CD4-positive, alpha-beta memory T cell (primary cell): ENCODE data around the gene HDAC7. TPM values are rescaled to one million over a fixed set of nuclear protein-coding genes. Genes with fewer than 3 reads are reported as not detected.
A peak's percentile ranks its signal among the peaks of the same experiment; 100 is the strongest.

Experiments used
- CTCF ChIA-PET: fragments of 350-600 bp; sonication (Branson Sonifier 250); formaldehyde crosslinking; loops from one replicate; lab custom pipeline; 2021; ENCODE audit warnings: inconsistent platforms; ENCODE audit not compliant: partially characterized antibody; lab: Charles Lee
- POLR2A ChIA-PET: fragments of 350-600 bp; sonication (Branson Sonifier 250); formaldehyde crosslinking; loops from one replicate; lab custom pipeline; 2021; ENCODE audit not compliant: partially characterized antibody; lab: Charles Lee
- DNase-seq, 5 donors: peaks; one replicate each; pipeline versions ENCODE4 v3.0.0 to v3.0.0-alpha.2; 2020 to 2022; ENCODE audit warnings: mixed read lengths in 1 of 5
- H3K27ac ChIP-seq: one replicate; pipeline ENCODE4 v1.7.0; 2013; ENCODE audit warnings: low read depth, low read length
- H3K27me3 ChIP-seq: 2 replicates; pipeline ENCODE4 v1.7.0; 2013; ENCODE audit warnings: mild to moderate bottlenecking, low read length, moderate library complexity; ENCODE audit not compliant: insufficient read depth
- H3K36me3 ChIP-seq: 2 replicates; pipeline ENCODE4 v1.7.0; 2013; ENCODE audit warnings: mild to moderate bottlenecking, low read length, moderate library complexity; ENCODE audit not compliant: insufficient read depth
- H3K4me1 ChIP-seq: 2 replicates; pipeline ENCODE4 v1.7.0; 2013; ENCODE audit warnings: mild to moderate bottlenecking, low read length, moderate library complexity; ENCODE audit not compliant: insufficient read depth
- H3K4me3 ChIP-seq, 2 donors: one replicate each; pipeline ENCODE4 v1.7.0; 2013; ENCODE audit warnings: low read length in 2 of 2, mild to moderate bottlenecking in 1 of 2
- H3K9me3 ChIP-seq, 2 donors: one replicate each; pipeline ENCODE4 v1.7.0; 2013; ENCODE audit warnings: low read length in 2 of 2, control low read depth in 1 of 2; ENCODE audit not compliant: control insufficient read depth in 1 of 2
- H3K27ac Mint-ChIP-seq, 7 donors: one replicate each; pipeline ENCODE4 v1.8.0; 2020 to 2021; ENCODE audit warnings: mixed read lengths in 7 of 7, mild to moderate bottlenecking in 6 of 7, inconsistent platforms in 3 of 7, moderate library complexity in 3 of 7
- H3K27me3 Mint-ChIP-seq, 2 donors: one replicate each; pipeline ENCODE4 v1.8.0; 2020 to 2021; ENCODE audit warnings: mixed read lengths in 2 of 2
- H3K36me3 Mint-ChIP-seq, 2 donors: one replicate each; pipeline ENCODE4 v1.8.0; 2020 to 2021; ENCODE audit warnings: mixed read lengths in 2 of 2, inconsistent platforms in 1 of 2, mild to moderate bottlenecking in 1 of 2
- H3K4me1 Mint-ChIP-seq, 4 donors: one replicate each; pipeline ENCODE4 v1.8.0; 2020 to 2021; ENCODE audit warnings: mixed read lengths in 4 of 4, mild to moderate bottlenecking in 1 of 4
- H3K4me3 Mint-ChIP-seq, 8 donors: one replicate each; pipeline ENCODE4 v1.8.0; 2020 to 2021; ENCODE audit warnings: mixed read lengths in 8 of 8, mild to moderate bottlenecking in 7 of 8, moderate library complexity in 6 of 8, inconsistent platforms in 3 of 8
- H3K9me3 Mint-ChIP-seq, 8 donors: one replicate each; pipeline ENCODE4 v1.8.0; 2020 to 2021; ENCODE audit warnings: mixed read lengths in 8 of 8, mild to moderate bottlenecking in 5 of 8, inconsistent platforms in 3 of 8, moderate library complexity in 1 of 8
- intact Hi-C: fragments of 100-400 bp; cut with micrococcal nuclease; formaldehyde crosslinking; loops from one replicate; pipeline ENCODE4 v1.15.1; 2023
- polyA plus RNA-seq, 2 donors: library from polyadenylated mRNA; unstranded; fragments of 300-500 nt; fragmentation: Illumina TruSeq; gene quantifications; one replicate each; pipeline ENCODE4 v1.2.3, GENCODE V29; 2021
- total RNA-seq, 2 experiments: library from RNA; stranded (reverse); gene quantifications; one replicate each; pipeline ENCODE4 v1.2.3, GENCODE V29; 2021

The HDAC7 gene
- total and polyA plus RNA-seq, 4 experiments from 2014 or later = 7.9 to 142 (median 83.1) TPM

DNA sequence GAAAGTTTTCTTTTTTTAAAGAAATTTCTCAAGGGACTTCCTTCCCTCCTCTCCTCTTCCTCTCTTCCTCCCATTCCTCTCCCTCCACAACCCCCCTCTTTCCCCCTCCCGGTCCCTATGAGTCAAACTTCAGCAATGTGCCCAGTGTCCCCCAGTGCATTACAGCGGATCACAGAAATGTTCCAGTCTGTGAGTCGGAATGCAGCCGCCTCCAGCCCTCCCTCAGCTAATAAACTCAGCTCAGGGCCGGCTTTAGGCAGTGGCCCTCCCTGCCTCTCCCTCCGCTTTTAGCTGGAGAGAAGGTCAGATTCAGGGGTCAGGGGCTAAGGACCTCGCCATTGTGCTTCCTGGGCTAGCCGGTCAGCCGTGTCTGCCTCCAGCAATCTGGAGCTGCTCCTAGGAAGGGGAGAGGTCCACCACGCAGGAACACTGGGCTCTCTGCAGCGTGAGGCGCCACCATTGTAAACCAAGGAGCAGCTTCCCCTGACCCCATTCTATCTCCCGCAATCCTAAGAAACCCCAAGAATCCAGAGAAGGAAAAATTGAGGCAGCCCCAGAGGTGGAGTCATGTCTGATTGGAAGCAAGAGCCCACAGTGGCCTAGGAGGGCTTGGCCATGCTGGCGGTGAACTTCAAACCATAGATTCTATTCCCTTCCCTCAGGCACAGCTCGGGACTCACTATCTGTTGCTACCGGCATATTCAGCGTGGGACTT lies 1.1 kb upstream of the HDAC7 start:
- Histone ChIP-seq H3K9me3 (no peaks in the 10 kb centered on the region), H3K27ac (peak overlapping the region; percentile 79), H3K4me1 (peaks cover 87% of the 10 kb centered on the region), H3K27me3 (no peaks in the 10 kb centered on the region), H3K4me3 (no peak overlapping the region), H3K36me3 (no peaks in the 10 kb centered on the region)
- Mint-ChIP-seq H3K27me3 (no peaks in the 10 kb centered on the region), H3K27ac (peak overlapping the region; percentile 93 to 98 (median 97)), H3K36me3 (peaks cover 0 to 9% of the 10 kb centered on the region in 2 donors), H3K4me3 (peak overlapping the region; percentile 91 to 97 (median 94)), H3K9me3 (peaks cover 0 to 2% (median 0%) of the 10 kb centered on the region in 8 donors), H3K4me1 (peaks cover 62 to 87% (median 77%) of the 10 kb centered on the region in 4 donors)
- intact Hi-C loops = loop anchor here (1.0 kb wide), 1 partner anchor 13 kb away; no protein-coding TSS in a partner anchor
- ChIA-PET POLR2A (interaction anchor here (1.1 to 8.2 kb wide), 8 partner anchors 11 to 115 kb away, joined by 4 to 270 read pairs (median 4); partner anchors contain the start of genes RPAP3 and SLC48A1), CTCF (interaction anchor here (0.6 to 6.9 kb wide), 5 partner anchors 8 to 78 kb away, joined by 3 to 223 read pairs (median 21); no protein-coding TSS in a partner anchor)
- no peak for DNase-seq

DNA sequence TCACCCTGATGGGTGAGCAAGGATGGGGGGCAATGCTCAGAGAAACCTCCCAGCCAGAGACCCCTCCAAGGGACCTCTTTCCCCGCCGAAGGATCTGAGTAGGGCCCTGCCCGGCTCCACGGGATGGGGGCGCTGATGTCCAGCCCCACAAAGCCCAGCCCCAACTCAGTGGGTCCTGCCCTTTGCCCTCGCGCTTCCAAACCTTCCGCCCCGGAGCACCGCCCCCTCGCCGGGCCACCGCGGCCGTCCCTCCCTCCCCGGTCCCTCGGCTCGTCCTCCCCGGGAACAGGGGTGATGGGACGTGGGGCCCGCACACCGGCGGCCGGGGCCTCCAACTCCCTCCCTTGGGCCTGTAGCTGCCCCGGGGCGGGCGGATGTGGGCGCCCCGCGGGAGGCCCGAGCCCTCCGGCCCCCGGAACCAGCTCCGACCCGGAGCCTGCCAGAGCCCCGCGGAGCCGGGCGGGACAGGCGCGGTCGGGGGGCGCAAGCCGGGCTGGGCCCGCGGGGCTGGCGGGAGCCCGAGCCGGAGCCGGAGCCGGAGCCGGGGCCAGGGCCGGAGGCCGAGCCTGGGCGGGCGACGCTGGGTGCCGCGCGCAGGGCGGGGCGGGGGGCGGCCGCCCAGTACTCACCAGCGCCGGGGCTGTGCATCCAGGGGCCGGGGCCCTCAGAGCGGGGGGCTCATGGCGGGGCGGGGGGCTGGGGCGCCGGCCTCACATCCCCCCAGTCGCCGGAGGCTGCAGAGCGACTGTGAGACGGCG lies 386 bp downstream of the HDAC7 start:
- Histone ChIP-seq H3K27me3 (no peaks in the 10 kb centered on the region), H3K4me1 (peaks cover 87% of the 10 kb centered on the region), H3K4me3 (peak overlapping the region; percentile 79 to 84), H3K27ac (peak overlapping the region; percentile 79), H3K9me3 (no peaks in the 10 kb centered on the region), H3K36me3 (no peaks in the 10 kb centered on the region)
- Mint-ChIP-seq H3K36me3 (peaks cover 0 to 9% of the 10 kb centered on the region in 2 donors), H3K27me3 (no peaks in the 10 kb centered on the region), H3K9me3 (peaks cover 0 to 2% (median 0%) of the 10 kb centered on the region in 8 donors), H3K27ac (peak overlapping the region; percentile 83 to 98 (median 94)), H3K4me1 (peaks cover 62 to 87% (median 77%) of the 10 kb centered on the region in 4 donors), H3K4me3 (peak overlapping the region; percentile 88 to 97 (median 94))
- ChIA-PET CTCF (interaction anchor here (0.8 to 6.9 kb wide), 9 partner anchors 9 to 77 kb away, joined by 3 to 223 read pairs (median 17); no protein-coding TSS in a partner anchor), POLR2A (interaction anchor here (1.0 to 8.2 kb wide), 15 partner anchors 9 to 113 kb away, joined by 3 to 270 read pairs (median 4); partner anchors contain the start of genes RPAP3 and SLC48A1)
- intact Hi-C loops = loop anchor here (1.0 kb wide), 1 partner anchor 9 kb away; no protein-coding TSS in a partner anchor
- peak in 3 of 5 donors; percentile 21 to 52 (median 38) for DNase-seq

DNA sequence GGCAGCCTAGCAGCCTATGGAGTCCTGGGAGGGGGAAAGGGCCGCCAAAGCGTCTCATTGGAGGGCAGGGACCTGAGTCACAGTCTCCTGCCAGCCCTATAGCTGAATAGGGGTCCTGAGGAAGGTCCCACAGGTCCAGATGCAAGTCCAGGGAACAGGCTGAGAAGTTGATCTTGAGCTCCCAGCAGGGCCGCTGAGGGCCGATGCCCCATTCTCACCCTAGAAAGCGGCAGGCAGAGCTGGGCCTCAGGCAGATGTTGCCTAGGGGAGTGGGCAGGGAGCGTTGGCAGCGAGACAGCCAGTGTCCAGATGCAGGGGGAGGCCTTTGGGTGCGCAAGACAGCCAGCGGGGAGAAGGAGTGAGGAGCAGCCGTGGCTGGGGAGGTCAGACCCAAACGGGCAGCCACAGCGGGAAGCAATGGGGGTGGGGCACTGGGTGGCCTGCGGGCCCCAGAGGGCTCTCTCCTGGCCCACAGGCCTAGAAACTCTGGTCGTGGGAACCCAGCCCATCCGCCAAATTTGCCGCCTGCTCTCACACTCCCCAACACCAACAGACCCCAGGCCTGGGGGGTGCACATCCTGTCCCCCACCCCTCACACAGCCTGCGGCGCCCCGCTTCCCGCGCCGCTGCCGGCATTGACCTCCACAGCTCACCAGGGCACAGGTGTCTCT lies 1.1 kb downstream of the HDAC7 start:
- H3K27me3 Mint-ChIP-seq = no peaks in the 10 kb centered on the region
- DNase-seq = peak in 3 of 5 donors; percentile 32 to 48 (median 44)
- ChIA-PET CTCF (interaction anchor here (0.8 to 6.9 kb wide), 12 partner anchors 8 to 76 kb away, joined by 3 to 223 read pairs (median 7); no protein-coding TSS in a partner anchor), POLR2A (interaction anchor here (1.0 to 8.2 kb wide), 14 partner anchors 9 to 113 kb away, joined by 3 to 270 read pairs (median 5); partner anchors contain the start of genes RPAP3 and SLC48A1)
- Histone ChIP-seq H3K36me3 (no peaks in the 10 kb centered on the region), H3K27ac (peak overlapping the region; percentile 79), H3K27me3 (no peaks in the 10 kb centered on the region), H3K4me3 (peak overlapping the region; percentile 79 to 84), H3K4me1 (peaks cover 87% of the 10 kb centered on the region), H3K9me3 (no peaks in the 10 kb centered on the region)
- peaks cover 0 to 13% of the 10 kb centered on the region in 2 donors for H3K36me3 Mint-ChIP-seq
- peaks cover 62 to 87% (median 77%) of the 10 kb centered on the region in 4 donors for H3K4me1 Mint-ChIP-seq
- H3K27ac Mint-ChIP-seq = peak overlapping the region; percentile 83 to 98 (median 94)
- H3K4me3 Mint-ChIP-seq = peak overlapping the region; percentile 88 to 97 (median 94)
- H3K9me3 Mint-ChIP-seq = peaks cover 0 to 2% (median 0%) of the 10 kb centered on the region in 8 donors
- intact Hi-C loops = loop anchor here (1.0 kb wide), 1 partner anchor 8 kb away; no protein-coding TSS in a partner anchor

DNA sequence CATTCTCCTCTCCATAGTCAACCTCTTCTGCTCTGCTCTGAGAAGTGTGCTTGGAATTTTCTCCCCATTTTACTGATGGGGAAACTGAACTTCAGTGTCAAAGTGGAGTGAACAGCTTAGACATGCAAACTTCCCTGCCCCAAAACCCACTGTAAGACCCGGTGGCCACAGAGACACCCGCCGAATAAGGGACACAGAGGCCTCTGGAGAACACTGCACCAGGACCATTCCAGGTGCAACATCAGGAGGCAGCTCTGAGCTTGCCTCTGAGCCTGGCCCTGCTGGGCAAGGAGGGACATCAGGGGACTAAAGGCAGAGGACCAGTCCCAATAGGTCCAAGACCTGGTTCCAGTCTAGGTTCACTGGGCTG lies 1.7 kb downstream of the HDAC7 start:
- CTCF ChIA-PET = interaction anchor here (1.1 to 6.9 kb wide), 15 partner anchors 8 to 75 kb away, joined by 3 to 223 read pairs (median 7); no protein-coding TSS in a partner anchor
- Mint-ChIP-seq H3K4me3 (peak overlapping the region; percentile 88 to 97 (median 94)), H3K36me3 (peaks cover 0 to 16% of the 10 kb centered on the region in 2 donors), H3K9me3 (peaks cover 0 to 2% (median 0%) of the 10 kb centered on the region in 8 donors), H3K4me1 (peaks cover 63 to 87% (median 77%) of the 10 kb centered on the region in 4 donors), H3K27ac (peak overlapping the region; percentile 83 to 98 (median 94)), H3K27me3 (no peaks in the 10 kb centered on the region)
- DNase-seq = no peak
- Histone ChIP-seq H3K36me3 (no peaks in the 10 kb centered on the region), H3K27me3 (no peaks in the 10 kb centered on the region), H3K9me3 (no peaks in the 10 kb centered on the region), H3K27ac (peak overlapping the region; percentile 79), H3K4me1 (peaks cover 86% of the 10 kb centered on the region), H3K4me3 (peak overlapping the region; percentile 79 to 84)
- intact Hi-C loops = no loop called here
- POLR2A ChIA-PET = interaction anchor here (0.9 to 8.2 kb wide), 13 partner anchors 8 to 112 kb away, joined by 3 to 270 read pairs (median 7); partner anchors contain the start of genes RPAP3 and SLC48A1

DNA sequence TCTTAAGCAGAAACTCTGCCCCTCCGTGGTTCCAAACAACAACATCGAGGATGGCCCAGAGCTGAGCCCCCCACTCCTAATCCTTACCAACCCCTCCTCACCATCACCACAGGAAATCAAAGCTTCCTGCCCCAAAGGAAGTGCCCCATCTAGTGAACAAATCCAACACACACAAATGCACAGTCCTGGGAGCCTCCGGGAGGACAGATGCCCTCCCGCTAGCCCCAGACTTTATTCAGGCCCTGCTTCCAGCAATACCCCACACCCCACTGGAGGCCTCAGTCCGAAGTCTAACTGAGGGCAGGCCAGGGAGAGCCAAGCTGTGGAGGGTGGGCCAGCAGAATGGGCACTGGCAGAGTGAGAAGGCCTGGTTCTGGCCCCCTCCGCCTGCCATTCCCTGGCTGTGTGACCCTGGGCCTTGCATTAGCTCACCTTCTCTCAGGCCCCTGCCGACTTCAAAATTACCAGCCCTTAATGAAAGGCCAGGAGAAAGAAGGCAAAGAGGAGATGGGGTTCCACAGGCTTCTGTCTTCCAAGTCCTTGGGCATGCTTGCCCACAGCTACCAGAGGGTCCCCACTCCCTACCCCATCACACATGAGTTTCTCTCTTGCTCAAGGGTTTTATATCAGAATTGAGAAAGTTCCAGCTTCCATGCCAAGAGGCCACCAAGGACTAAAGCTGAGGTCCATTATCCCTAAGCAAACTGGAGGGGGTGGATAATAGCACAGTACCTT lies 2.3 kb downstream of the HDAC7 start:
- peaks cover 0 to 16% of the 10 kb centered on the region in 2 donors for H3K36me3 Mint-ChIP-seq

More for the DNA sequence above, 2.3 kb downstream of the HDAC7 start:
- peak in 1 of 5 donors; percentile 34 for DNase-seq
- peak overlapping the region; percentile 83 to 98 (median 94) for H3K27ac Mint-ChIP-seq
- H3K4me3 Mint-ChIP-seq = peak overlapping the region; percentile 88 to 97 (median 94)
- intact Hi-C loops = no loop called here
- ChIA-PET POLR2A (interaction anchor here (0.9 to 8.2 kb wide), 12 partner anchors 7 to 111 kb away, joined by 3 to 270 read pairs (median 6); partner anchors contain the start of genes RPAP3 and SLC48A1), CTCF (interaction anchor here (0.8 to 6.9 kb wide), 18 partner anchors 7 to 75 kb away, joined by 3 to 223 read pairs (median 6); no protein-coding TSS in a partner anchor)
- Histone ChIP-seq H3K27me3 (no peaks in the 10 kb centered on the region), H3K9me3 (no peaks in the 10 kb centered on the region), H3K27ac (peak overlapping the region; percentile 79), H3K4me3 (peak overlapping the region; percentile 79 to 84), H3K36me3 (no peaks in the 10 kb centered on the region), H3K4me1 (peaks cover 85% of the 10 kb centered on the region)
- no peaks in the 10 kb centered on the region for H3K27me3 Mint-ChIP-seq
- H3K9me3 Mint-ChIP-seq = peaks cover 0 to 2% (median 0%) of the 10 kb centered on the region in 8 donors
- peaks cover 61 to 89% (median 74%) of the 10 kb centered on the region in 4 donors for H3K4me1 Mint-ChIP-seq
